ENCODE measurements around the gene MRNIP.
A peak's percentile ranks its signal among the peaks of the same experiment; 100 is the strongest.

Gene MRNIP

GRCh38 chr5:179814090-179814489 is 44.5 kb downstream of the MRNIP start:
- H3K4me3 ChIP-seq (ENCODE audit: low read depth, low read length) = no peak overlapping the region

GRCh38 chr5:179812997-179813607 is 45.5 kb downstream of the MRNIP start:
- H3K4me3 ChIP-seq (ENCODE audit: low read depth, low read length) = no peak overlapping the region
- no peak for DNase-seq (ENCODE audit: low read depth)

More at GRCh38 chr5:179814090-179814489, 44.5 kb downstream of the MRNIP start:
- no peak for DNase-seq (ENCODE audit: low read depth)

GRCh38 chr5:179812135-179812825 is 46.3 kb downstream of the MRNIP start:
- no peak for DNase-seq (ENCODE audit: low read depth)
- no peak overlapping the region for H3K4me3 ChIP-seq (ENCODE audit: low read depth, low read length)

- DNase-seq (ENCODE audit: low read depth) = peak; percentile 27
- H3K4me3 ChIP-seq (ENCODE audit: low read depth, low read length) = peak within 1 kb of the TSS; percentile 77
These were observed 52.2 kb downstream of the MRNIP start, which contains the start of gene MGAT4B for GRCh38 chr5:179806250-179807048. Gene MGAT4B, minus strand, starts transcription at chr5:179806866. Its CDS starts 283 bp downstream, at chr5:179806583.

GRCh38 chr5:179805529-179806249 is 52.9 kb downstream of the MRNIP start:
- DNase-seq (ENCODE audit: low read depth) = no peak
- H3K4me3 ChIP-seq (ENCODE audit: low read depth, low read length) = peak overlapping the region; percentile 77

- no peak for DNase-seq (ENCODE audit: low read depth)
- H3K4me3 ChIP-seq (ENCODE audit: low read depth, low read length) = peak overlapping the region; percentile 77
These were observed 53.5 kb downstream of the MRNIP start for GRCh38 chr5:179805070-179805528.

GRCh38 chr5:179804555-179804947 is 54.1 kb downstream of the MRNIP start:
- H3K4me3 ChIP-seq (ENCODE audit: low read depth, low read length) = peak overlapping the region; percentile 77
- no peak for DNase-seq (ENCODE audit: low read depth)

- DNase-seq (ENCODE audit: low read depth) = no peak
- H3K4me3 ChIP-seq (ENCODE audit: low read depth, low read length) = no peak overlapping the region
These were observed 54.7 kb downstream of the MRNIP start for GRCh38 chr5:179803651-179804554.

- no peak overlapping the region for H3K4me3 ChIP-seq (ENCODE audit: low read depth, low read length)
- no peak for DNase-seq (ENCODE audit: low read depth)
These were observed 55.6 kb downstream of the MRNIP start for GRCh38 chr5:179802950-179803562.

GRCh38 chr5:179802207-179802883 is 56.3 kb downstream of the MRNIP start:
- DNase-seq (ENCODE audit: low read depth) = no peak
- H3K4me3 ChIP-seq (ENCODE audit: low read depth, low read length) = no peak overlapping the region

GRCh38 chr5:179801304-179802206 is 57.1 kb downstream of the MRNIP start:
- no peak overlapping the region for H3K4me3 ChIP-seq (ENCODE audit: low read depth, low read length)
- peak; percentile 18 for DNase-seq (ENCODE audit: low read depth)

- H3K4me3 ChIP-seq (ENCODE audit: low read depth, low read length) = no peak overlapping the region
- no peak for DNase-seq (ENCODE audit: low read depth)
These were observed 57.9 kb downstream of the MRNIP start for GRCh38 chr5:179800696-179801201.

- no peak for DNase-seq (ENCODE audit: low read depth)
- H3K4me3 ChIP-seq (ENCODE audit: low read depth, low read length) = no peak overlapping the region
These were observed 58.4 kb downstream of the MRNIP start for GRCh38 chr5:179800071-179800695.

GRCh38 chr5:179799644-179799973 is 59.0 kb downstream of the MRNIP start:
- no peak overlapping the region for H3K4me3 ChIP-seq (ENCODE audit: low read depth, low read length)
- DNase-seq (ENCODE audit: low read depth) = no peak

GRCh38 chr5:179798771-179799643 is 59.6 kb downstream of the MRNIP start:
- no peak for DNase-seq (ENCODE audit: low read depth)
- H3K4me3 ChIP-seq (ENCODE audit: low read depth, low read length) = no peak overlapping the region
